Measurements from ENCODE around the gene EHD4.

GRCh38 chr15:41918506-41919126, 53.7 kb downstream of the EHD4 start:
- TF ChIP-seq CTCF (conservative IDR thresholded peaks at IDR 0.05; ENCODE audit: low read length) (no peak), EZH2phosphoT487 (IDR thresholded peaks at IDR 0.05; ENCODE audit: borderline replicate concordance) (no peak)

Measured in Loucy (cell line).